Measurements from ENCODE around the gene IRAK2.

DNA sequence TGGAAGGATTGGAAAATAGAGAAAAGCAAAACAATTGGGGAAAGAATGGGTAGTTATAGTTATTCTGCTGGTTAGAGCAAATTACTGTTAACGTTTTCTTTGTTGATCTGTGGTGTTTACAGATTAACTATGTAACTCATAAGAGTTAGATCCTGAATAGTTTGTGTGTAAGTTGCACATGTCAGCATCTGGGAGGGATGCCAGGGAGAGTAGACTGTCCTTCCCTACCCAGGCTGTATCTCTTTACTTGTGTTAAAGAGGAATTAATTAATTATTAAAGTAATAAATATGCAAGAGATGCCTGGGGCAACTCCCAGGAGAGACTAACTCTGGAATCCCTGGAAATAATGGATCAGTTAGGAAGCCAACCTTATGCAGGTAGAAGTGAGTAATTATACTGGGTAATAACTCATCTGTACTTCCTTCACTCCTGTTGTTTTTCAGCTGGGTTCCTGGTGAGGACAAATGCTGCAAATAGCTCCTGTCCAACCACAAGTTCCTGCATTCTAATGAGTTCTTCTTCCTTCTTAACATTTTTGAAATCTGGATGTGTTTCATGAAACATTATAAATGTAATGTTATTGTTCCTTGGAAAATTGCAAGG is 109.1 kb downstream of the IRAK2 start:
- TF ChIP-seq, protein P1, sequence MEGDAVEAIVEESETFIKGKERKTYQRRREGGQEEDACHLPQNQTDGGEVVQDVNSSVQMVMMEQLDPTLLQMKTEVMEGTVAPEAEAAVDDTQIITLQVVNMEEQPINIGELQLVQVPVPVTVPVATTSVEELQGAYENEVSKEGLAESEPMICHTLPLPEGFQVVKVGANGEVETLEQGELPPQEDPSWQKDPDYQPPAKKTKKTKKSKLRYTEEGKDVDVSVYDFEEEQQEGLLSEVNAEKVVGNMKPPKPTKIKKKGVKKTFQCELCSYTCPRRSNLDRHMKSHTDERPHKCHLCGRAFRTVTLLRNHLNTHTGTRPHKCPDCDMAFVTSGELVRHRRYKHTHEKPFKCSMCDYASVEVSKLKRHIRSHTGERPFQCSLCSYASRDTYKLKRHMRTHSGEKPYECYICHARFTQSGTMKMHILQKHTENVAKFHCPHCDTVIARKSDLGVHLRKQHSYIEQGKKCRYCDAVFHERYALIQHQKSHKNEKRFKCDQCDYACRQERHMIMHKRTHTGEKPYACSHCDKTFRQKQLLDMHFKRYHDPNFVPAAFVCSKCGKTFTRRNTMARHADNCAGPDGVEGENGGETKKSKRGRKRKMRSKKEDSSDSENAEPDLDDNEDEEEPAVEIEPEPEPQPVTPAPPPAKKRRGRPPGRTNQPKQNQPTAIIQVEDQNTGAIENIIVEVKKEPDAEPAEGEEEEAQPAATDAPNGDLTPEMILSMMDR (conservative IDR thresholded peaks at IDR 0.05; ENCODE audit: low read length): no peak
- TF ChIP-seq EZH2phosphoT487 (IDR thresholded peaks at IDR 0.05; ENCODE audit: borderline replicate concordance, low read depth, low read length): no peak

Data from OCI-LY7 (cell line).